NB4 (cell line): Measurements from ENCODE around the gene RGS8.

Source experiments
- CTCF ChIP-seq: IDR thresholded peaks from one replicate; pipeline ENCODE4 v1.5.1; 2012; ENCODE audit warnings: low read depth, low read length
- MAX ChIP-seq: IDR thresholded peaks from 2 replicates; pipeline ENCODE4 v1.6.1; 2011; ENCODE audit warnings: low read depth, low read length
- MYC ChIP-seq: IDR thresholded peaks from 2 replicates; pipeline ENCODE4 v1.6.1; 2011; ENCODE audit warnings: low read depth, low read length
- POLR2A ChIP-seq: IDR thresholded peaks from 2 replicates; pipeline ENCODE4 v1.6.1; 2011; ENCODE audit warnings: mild to moderate bottlenecking; ENCODE audit not compliant: insufficient read length; ENCODE audit errors: extremely low read depth

- no peak for TF ChIP-seq POLR2A
- no peak for TF ChIP-seq MAX
- TF ChIP-seq CTCF = no peak
- TF ChIP-seq MYC = no peak
Measured at GRCh38 chr1:182724215-182724614, 39.8 kb upstream of the RGS8 start.
